Measurements from ENCODE around the gene MARCHF3. TPM values are rescaled to one million over a fixed set of nuclear protein-coding genes. Genes with fewer than 3 reads are reported as not detected.

The MARCHF3 gene
- total RNA-seq, 4 donors from 2014 or later, result 1.7 to 13.9 (median 2.5) TPM

DNA sequence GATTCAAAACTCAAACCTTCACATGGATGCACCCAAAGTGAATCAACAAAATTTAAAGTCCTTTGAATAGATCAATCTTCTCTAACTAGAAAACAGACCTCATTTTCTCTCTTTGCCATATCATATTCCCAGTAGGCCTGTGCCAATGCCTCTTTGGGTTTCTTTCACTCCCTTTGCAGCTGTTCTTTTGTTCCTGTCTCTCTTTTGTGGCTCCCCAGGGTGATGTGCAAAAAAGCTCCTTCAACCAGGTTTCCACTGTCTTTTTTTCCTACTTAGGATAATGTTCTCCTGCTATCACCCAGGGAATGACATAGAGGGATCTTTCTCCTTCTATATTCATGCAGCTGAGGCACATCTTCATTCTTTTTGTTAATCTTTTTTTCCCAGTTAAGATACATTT is 54.6 kb downstream of the MARCHF3 start:
- Histone ChIP-seq H3K4me1 (peaks cover 5 to 30% (median 16%) of the 10 kb centered on the region in 4 donors), H3K36me3 (no peaks in the 10 kb centered on the region), H3K27me3 (no peaks in the 10 kb centered on the region), H3K4me3 (no peak overlapping the region), H3K27ac (replicated peaks in 1 of 4) (no peak overlapping the region), H3K9me3 (no peaks in the 10 kb centered on the region)
- TF ChIP-seq, protein P1, sequence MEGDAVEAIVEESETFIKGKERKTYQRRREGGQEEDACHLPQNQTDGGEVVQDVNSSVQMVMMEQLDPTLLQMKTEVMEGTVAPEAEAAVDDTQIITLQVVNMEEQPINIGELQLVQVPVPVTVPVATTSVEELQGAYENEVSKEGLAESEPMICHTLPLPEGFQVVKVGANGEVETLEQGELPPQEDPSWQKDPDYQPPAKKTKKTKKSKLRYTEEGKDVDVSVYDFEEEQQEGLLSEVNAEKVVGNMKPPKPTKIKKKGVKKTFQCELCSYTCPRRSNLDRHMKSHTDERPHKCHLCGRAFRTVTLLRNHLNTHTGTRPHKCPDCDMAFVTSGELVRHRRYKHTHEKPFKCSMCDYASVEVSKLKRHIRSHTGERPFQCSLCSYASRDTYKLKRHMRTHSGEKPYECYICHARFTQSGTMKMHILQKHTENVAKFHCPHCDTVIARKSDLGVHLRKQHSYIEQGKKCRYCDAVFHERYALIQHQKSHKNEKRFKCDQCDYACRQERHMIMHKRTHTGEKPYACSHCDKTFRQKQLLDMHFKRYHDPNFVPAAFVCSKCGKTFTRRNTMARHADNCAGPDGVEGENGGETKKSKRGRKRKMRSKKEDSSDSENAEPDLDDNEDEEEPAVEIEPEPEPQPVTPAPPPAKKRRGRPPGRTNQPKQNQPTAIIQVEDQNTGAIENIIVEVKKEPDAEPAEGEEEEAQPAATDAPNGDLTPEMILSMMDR (IDR thresholded peaks at IDR 0.05), result no peak
- TF ChIP-seq EP300 (IDR thresholded peaks at IDR 0.05), result no peak
- no peak for TF ChIP-seq POLR2AphosphoS5 (IDR thresholded peaks at IDR 0.05)
- TF ChIP-seq POLR2A (IDR thresholded peaks at IDR 0.05; ENCODE audit: low read depth), result no peak
- no peak for DNase-seq (ENCODE audit: extremely low spot score)
- intact Hi-C loops (cut with DNase I), result no loop called here

DNA sequence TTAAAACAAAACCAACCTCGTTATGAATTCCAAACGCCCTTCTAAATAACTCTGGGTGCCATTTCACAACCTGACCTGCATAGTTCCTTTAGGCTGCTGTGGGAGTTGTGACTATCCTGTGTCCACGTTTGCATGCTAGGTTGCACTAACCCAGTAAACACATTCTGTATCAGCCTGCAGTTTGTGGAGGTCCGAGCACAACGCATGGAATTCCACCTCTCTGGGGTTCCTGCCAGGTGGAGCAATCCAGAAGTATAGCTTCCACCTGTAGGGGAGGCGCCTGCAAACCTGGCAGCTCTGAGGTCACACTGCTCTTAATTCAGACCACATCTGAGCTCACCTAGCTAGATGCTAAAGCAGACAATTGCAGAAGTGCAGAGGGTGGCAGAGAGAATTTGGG is 57.2 kb downstream of the MARCHF3 start:
- Histone ChIP-seq H3K27ac (replicated peaks in 1 of 4) (no peak overlapping the region), H3K9me3 (no peaks in the 10 kb centered on the region), H3K27me3 (no peaks in the 10 kb centered on the region), H3K4me1 (peaks cover 5 to 32% (median 20%) of the 10 kb centered on the region in 4 donors), H3K4me3 (no peak overlapping the region), H3K36me3 (no peaks in the 10 kb centered on the region)
- no peak for DNase-seq (ENCODE audit: extremely low spot score)
- WGBS, result 69% methylated on average over 6 of the region's 6 CpGs
- TF ChIP-seq POLR2A (IDR thresholded peaks at IDR 0.05; ENCODE audit: low read depth), result no peak
- TF ChIP-seq, protein P1 (IDR thresholded peaks at IDR 0.05), result no peak
- TF ChIP-seq POLR2AphosphoS5 (IDR thresholded peaks at IDR 0.05), result no peak
- no peak for TF ChIP-seq EP300 (IDR thresholded peaks at IDR 0.05)
- intact Hi-C loops (cut with DNase I), result no loop called here

GRCh38 chr5:126972062-126972895 is 58.1 kb downstream of the MARCHF3 start:
- no peak overlapping the region for H3K4me3 ChIP-seq
- TF ChIP-seq EP300 (IDR thresholded peaks at IDR 0.05) (no peak), POLR2AphosphoS5 (IDR thresholded peaks at IDR 0.05) (no peak), POLR2A (IDR thresholded peaks at IDR 0.05; ENCODE audit: low read depth) (no peak)
- TF ChIP-seq, protein P1 (IDR thresholded peaks at IDR 0.05), result no peak
- DNase-seq (ENCODE audit: extremely low spot score), result no peak
- intact Hi-C loops (cut with DNase I), result no loop called here
- no peaks in the 10 kb centered on the region for H3K9me3 ChIP-seq
- no peaks in the 10 kb centered on the region for H3K36me3 ChIP-seq
- no peaks in the 10 kb centered on the region for H3K27me3 ChIP-seq
- no peak overlapping the region for H3K27ac ChIP-seq (replicated peaks in 1 of 4)
- whole genome bisulfite sequencing, result 52% methylated on average over 4 of the region's 4 CpGs
- H3K4me1 ChIP-seq, result peaks cover 5 to 32% (median 20%) of the 10 kb centered on the region in 4 donors

DNA sequence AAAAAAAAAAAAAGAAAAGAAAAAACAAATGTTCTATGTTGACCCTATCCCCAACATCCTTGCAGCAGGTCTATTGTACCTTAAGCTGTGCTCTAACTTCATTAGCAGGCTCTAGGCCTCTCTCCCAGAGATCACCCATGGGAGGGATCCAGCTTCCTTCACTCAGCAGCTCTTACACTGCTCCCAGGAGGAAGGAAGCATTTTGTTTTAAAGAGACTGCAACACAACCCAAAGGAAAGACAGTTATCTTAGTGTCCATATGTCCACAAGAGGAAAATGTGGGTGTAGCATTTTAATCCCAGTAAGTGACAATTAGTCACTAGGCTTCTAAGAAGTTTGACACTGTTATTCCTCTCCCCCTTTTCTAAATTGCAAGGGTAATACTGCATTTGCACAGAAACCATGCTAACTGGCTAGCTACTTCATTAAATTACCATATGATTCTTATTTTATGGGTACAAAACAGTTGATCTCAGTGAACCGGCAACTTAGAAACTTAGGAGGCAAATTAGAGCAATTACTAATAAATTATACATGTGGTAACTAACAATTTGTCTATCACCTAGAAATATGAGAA is 58.8 kb downstream of the MARCHF3 start:
- intact Hi-C loops (cut with DNase I), result no loop called here
- Histone ChIP-seq H3K4me3 (no peak overlapping the region), H3K27me3 (no peaks in the 10 kb centered on the region), H3K27ac (replicated peaks in 1 of 4) (no peak overlapping the region), H3K4me1 (peaks cover 5 to 29% (median 20%) of the 10 kb centered on the region in 4 donors), H3K36me3 (no peaks in the 10 kb centered on the region), H3K9me3 (no peaks in the 10 kb centered on the region)
- 81% methylated on average over 1 of the region's 1 CpG for WGBS
- no peak for DNase-seq (ENCODE audit: extremely low spot score)
- TF ChIP-seq EP300 (IDR thresholded peaks at IDR 0.05), result no peak
- no peak for TF ChIP-seq POLR2A (IDR thresholded peaks at IDR 0.05; ENCODE audit: low read depth)
- TF ChIP-seq, protein P1 (IDR thresholded peaks at IDR 0.05), result no peak
- no peak for TF ChIP-seq POLR2AphosphoS5 (IDR thresholded peaks at IDR 0.05)

Data from esophagus muscularis mucosa (tissue), 4 donors.